ENCODE measurements around the gene DACT2.

DACT2 gene

GRCh38 chr6:168261234-168261633 lies 58.3 kb downstream of the DACT2 start:
- ChIA-PET POLR2A (no interaction called here), CTCF (interaction anchor here (1.0 kb wide), 1 partner anchor 159 kb away, joined by 3 read pairs; no protein-coding TSS in a partner anchor)
- no peak for DNase-seq (ENCODE audit: extremely low spot score)
- TF ChIP-seq TARDBP (IDR thresholded peaks at IDR 0.05): no peak
- TF ChIP-seq PKNOX1 (IDR thresholded peaks at IDR 0.05): no peak
- TF ChIP-seq ELF4 (IDR thresholded peaks at IDR 0.05): no peak
- no peak for TF ChIP-seq FOXK2 (IDR thresholded peaks at IDR 0.05)
- no peak for TF ChIP-seq SP1 (IDR thresholded peaks at IDR 0.05)
- TF ChIP-seq FOXM1 (IDR thresholded peaks at IDR 0.05; ENCODE audit: borderline replicate concordance): no peak
- TF ChIP-seq HDGF (IDR thresholded peaks at IDR 0.05; ENCODE audit: borderline replicate concordance): no peak
- no peak for TF ChIP-seq L3MBTL2 (conservative IDR thresholded peaks at IDR 0.05)
- TF ChIP-seq ZNF384 (IDR thresholded peaks at IDR 0.05): no peak
- no peak for TF ChIP-seq ARNT (IDR thresholded peaks at IDR 0.05)
- no peak for TF ChIP-seq NFRKB (IDR thresholded peaks at IDR 0.05)
- TF ChIP-seq LEF1 (IDR thresholded peaks at IDR 0.05; ENCODE audit: borderline replicate concordance): no peak
- TF ChIP-seq CTBP1 (IDR thresholded peaks at IDR 0.05; ENCODE audit: borderline replicate concordance): no peak
- TF ChIP-seq BHLHE40 (IDR thresholded peaks at IDR 0.05; ENCODE audit: borderline replicate concordance): no peak
- no peak for TF ChIP-seq FOXA1 (IDR thresholded peaks at IDR 0.05)
- TF ChIP-seq SUZ12 (IDR thresholded peaks at IDR 0.05): no peak

- TF ChIP-seq FOXK2 (IDR thresholded peaks at IDR 0.05) (no peak), L3MBTL2 (conservative IDR thresholded peaks at IDR 0.05) (no peak), LEF1 (IDR thresholded peaks at IDR 0.05; ENCODE audit: borderline replicate concordance) (no peak), TARDBP (IDR thresholded peaks at IDR 0.05) (no peak), CTBP1 (IDR thresholded peaks at IDR 0.05; ENCODE audit: borderline replicate concordance) (no peak), SUZ12 (IDR thresholded peaks at IDR 0.05) (no peak), ELF4 (IDR thresholded peaks at IDR 0.05) (no peak), PKNOX1 (IDR thresholded peaks at IDR 0.05) (no peak), SP1 (IDR thresholded peaks at IDR 0.05) (no peak), ARNT (IDR thresholded peaks at IDR 0.05) (no peak), BHLHE40 (IDR thresholded peaks at IDR 0.05; ENCODE audit: borderline replicate concordance) (no peak)
- ChIA-PET POLR2A (no interaction called here), CTCF (no interaction called here)
- no peak for DNase-seq (ENCODE audit: extremely low spot score)
These were observed 59.1 kb downstream of the DACT2 start for GRCh38 chr6:168260420-168260987.

- TF ChIP-seq ZNF384 (IDR thresholded peaks at IDR 0.05) (no peak), FOXK2 (IDR thresholded peaks at IDR 0.05) (no peak), L3MBTL2 (conservative IDR thresholded peaks at IDR 0.05) (no peak), NFRKB (IDR thresholded peaks at IDR 0.05) (no peak), ELF4 (IDR thresholded peaks at IDR 0.05) (no peak), ARNT (IDR thresholded peaks at IDR 0.05) (no peak), SUZ12 (IDR thresholded peaks at IDR 0.05) (no peak), FOXM1 (IDR thresholded peaks at IDR 0.05; ENCODE audit: borderline replicate concordance) (no peak), CTBP1 (IDR thresholded peaks at IDR 0.05; ENCODE audit: borderline replicate concordance) (no peak), PKNOX1 (IDR thresholded peaks at IDR 0.05) (no peak), HDGF (IDR thresholded peaks at IDR 0.05; ENCODE audit: borderline replicate concordance) (no peak), TARDBP (IDR thresholded peaks at IDR 0.05) (no peak), FOXA1 (IDR thresholded peaks at IDR 0.05) (no peak), BHLHE40 (IDR thresholded peaks at IDR 0.05; ENCODE audit: borderline replicate concordance) (no peak), SP1 (IDR thresholded peaks at IDR 0.05) (no peak), LEF1 (IDR thresholded peaks at IDR 0.05; ENCODE audit: borderline replicate concordance) (no peak)
- ChIA-PET CTCF (interaction anchor here (0.6 kb wide), 1 partner anchor 332 kb away, joined by 3 read pairs; no protein-coding TSS in a partner anchor), POLR2A (interaction anchor here (1.1 kb wide), 1 partner anchor 12 kb away, joined by 6 read pairs; no protein-coding TSS in a partner anchor)
- DNase-seq (ENCODE audit: extremely low spot score): no peak
These were observed 60.8 kb downstream of the DACT2 start for GRCh38 chr6:168258795-168259194.

- TF ChIP-seq FOXM1 (IDR thresholded peaks at IDR 0.05; ENCODE audit: borderline replicate concordance) (no peak), NFRKB (IDR thresholded peaks at IDR 0.05) (no peak), HDGF (IDR thresholded peaks at IDR 0.05; ENCODE audit: borderline replicate concordance) (no peak)
- DNase-seq (ENCODE audit: extremely low spot score): no peak
- ChIA-PET CTCF (no interaction called here), POLR2A (no interaction called here)
These were observed 62.6 kb downstream of the DACT2 start for GRCh38 chr6:168256940-168257339.
